ENCODE measurements around the gene LRRK2.

DNA sequence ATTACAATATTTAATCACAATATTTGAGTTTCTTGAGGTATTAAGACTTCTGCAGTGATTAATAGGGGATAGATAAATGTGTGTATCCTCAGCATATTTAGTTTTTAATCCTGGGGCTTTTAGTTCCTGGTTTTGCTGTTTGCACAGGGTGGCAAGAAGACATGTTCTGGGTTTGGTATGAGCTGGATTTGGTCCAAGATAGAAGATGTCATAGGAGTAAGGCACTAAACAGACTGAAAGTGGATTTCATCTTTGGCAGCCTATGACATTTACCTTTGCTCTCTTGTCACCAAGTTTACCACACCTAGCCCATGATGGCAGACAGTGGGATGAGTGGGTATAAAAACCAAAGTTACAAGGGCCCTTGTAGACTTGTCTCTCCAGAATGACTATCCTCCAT is 168.2 kb downstream of the LRRK2 start:
- TF ChIP-seq, protein P1, sequence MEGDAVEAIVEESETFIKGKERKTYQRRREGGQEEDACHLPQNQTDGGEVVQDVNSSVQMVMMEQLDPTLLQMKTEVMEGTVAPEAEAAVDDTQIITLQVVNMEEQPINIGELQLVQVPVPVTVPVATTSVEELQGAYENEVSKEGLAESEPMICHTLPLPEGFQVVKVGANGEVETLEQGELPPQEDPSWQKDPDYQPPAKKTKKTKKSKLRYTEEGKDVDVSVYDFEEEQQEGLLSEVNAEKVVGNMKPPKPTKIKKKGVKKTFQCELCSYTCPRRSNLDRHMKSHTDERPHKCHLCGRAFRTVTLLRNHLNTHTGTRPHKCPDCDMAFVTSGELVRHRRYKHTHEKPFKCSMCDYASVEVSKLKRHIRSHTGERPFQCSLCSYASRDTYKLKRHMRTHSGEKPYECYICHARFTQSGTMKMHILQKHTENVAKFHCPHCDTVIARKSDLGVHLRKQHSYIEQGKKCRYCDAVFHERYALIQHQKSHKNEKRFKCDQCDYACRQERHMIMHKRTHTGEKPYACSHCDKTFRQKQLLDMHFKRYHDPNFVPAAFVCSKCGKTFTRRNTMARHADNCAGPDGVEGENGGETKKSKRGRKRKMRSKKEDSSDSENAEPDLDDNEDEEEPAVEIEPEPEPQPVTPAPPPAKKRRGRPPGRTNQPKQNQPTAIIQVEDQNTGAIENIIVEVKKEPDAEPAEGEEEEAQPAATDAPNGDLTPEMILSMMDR (IDR thresholded peaks at IDR 0.05; ENCODE audit: low read depth, low read length, poor library complexity, severe bottlenecking), result no peak
- no peak for TF ChIP-seq EZH2phosphoT487 (IDR thresholded peaks at IDR 0.05; ENCODE audit: borderline replicate concordance, low read length)
